ENCODE measurements around the gene ABCB9. TPM values are rescaled to one million over a fixed set of nuclear protein-coding genes. Genes with fewer than 3 reads are reported as not detected.

The ABCB9 gene
- total RNA-seq, 1 experiment from 2014 or later: 6.3 TPM

DNA sequence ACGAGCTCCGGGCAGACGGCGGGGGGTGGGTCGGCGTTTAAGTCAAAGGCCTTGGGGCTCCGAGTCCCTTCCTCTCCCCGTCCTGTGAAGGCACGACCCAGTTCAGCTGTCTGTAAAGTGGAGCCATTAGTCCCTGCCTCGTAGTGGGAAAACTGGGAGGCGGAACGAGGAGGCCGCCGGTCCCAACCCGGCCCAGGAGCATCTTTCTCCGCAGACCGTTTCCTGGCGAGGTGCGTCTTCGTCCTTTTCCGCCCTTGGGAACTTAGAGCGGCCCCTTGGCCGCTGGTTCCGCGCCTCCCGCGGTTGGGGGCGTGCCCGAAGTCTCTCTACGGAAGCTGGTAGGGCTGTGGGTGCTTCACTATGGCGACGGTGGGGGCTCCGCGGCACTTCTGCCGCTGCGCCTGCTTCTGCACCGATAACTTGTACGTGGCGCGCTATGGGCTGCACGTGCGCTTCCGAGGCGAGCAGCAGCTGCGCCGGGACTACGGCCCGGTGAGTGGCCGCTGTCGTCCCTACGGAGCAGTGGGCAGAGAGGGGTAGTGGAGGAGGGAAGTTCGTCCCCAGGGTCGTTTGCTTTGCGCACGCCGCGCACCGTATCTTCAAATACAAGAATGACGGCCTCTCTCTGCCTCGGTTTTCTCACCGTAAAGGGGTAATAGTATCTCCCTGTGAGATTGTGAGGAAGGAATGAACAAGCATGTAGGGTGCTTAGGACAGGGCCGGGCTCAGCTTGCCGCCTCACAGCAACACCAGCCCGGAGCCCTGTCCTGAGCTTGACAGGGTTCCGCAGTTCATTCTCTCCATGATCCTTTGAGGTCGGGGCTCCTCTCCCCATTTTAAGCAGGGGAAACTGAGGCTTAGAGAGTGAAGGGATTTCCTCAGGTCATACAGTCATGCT, 8.9 kb upstream of the ABCB9 start, which contains the start of gene OGFOD2:
Gene OGFOD2, plus strand, starts transcription at position 353 of the 898 bp plus-strand sequence. Its CDS starts 8 bp downstream, at position 361.
- POLR2A ChIA-PET: interaction anchor here (0.6 to 2.2 kb wide), 5 partner anchors 9 to 1172 kb away, joined by 3 to 11 read pairs (median 6); partner anchors contain the start of genes ABCB9, MPHOSPH9 and MTRFR
- no peaks in the 10 kb centered on the region for H3K9me3 Mint-ChIP-seq

More for the DNA sequence above, 8.9 kb upstream of the ABCB9 start, which contains the start of gene OGFOD2:
- peak; percentile 92 for DNase-seq (ENCODE audit: low spot score)
- H3K27ac Mint-ChIP-seq: peak within 1 kb of the TSS; percentile 99
- no peaks in the 10 kb centered on the region for H3K36me3 Mint-ChIP-seq
- CTCF ChIA-PET: interaction anchor here (0.6 to 2.6 kb wide), 5 partner anchors 9 to 343 kb away, joined by 3 to 9 read pairs (median 8); partner anchors contain the start of gene ABCB9
- peaks cover 13% of the 10 kb centered on the region; the same call in 1 of the 2 replicates for H3K4me1 Mint-ChIP-seq
- peak within 1 kb of the TSS; percentile 96 for H3K4me3 Mint-ChIP-seq
- H3K27me3 Mint-ChIP-seq (ENCODE audit: low read depth): no peaks in the 10 kb centered on the region
- ATAC-seq: peak; percentile 77
- TF ChIP-seq, protein P1, sequence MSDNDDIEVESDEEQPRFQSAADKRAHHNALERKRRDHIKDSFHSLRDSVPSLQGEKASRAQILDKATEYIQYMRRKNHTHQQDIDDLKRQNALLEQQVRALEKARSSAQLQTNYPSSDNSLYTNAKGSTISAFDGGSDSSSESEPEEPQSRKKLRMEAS (CRISPR knock-in tag; IDR thresholded peaks at IDR 0.05): peak; percentile 80
- TF ChIP-seq, protein P2, sequence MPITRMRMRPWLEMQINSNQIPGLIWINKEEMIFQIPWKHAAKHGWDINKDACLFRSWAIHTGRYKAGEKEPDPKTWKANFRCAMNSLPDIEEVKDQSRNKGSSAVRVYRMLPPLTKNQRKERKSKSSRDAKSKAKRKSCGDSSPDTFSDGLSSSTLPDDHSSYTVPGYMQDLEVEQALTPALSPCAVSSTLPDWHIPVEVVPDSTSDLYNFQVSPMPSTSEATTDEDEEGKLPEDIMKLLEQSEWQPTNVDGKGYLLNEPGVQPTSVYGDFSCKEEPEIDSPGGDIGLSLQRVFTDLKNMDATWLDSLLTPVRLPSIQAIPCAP (CRISPR knock-in tag; IDR thresholded peaks at IDR 0.05): no peak
- TF ChIP-seq ZNF425 (CRISPR knock-in tag; conservative IDR thresholded peaks at IDR 0.05) (no peak), TEAD1 (CRISPR knock-in tag; IDR thresholded peaks at IDR 0.05) (0 out of 2 replicates have a peak, but pooled peaks have one; percentile 53), ZMAT4 (CRISPR knock-in tag; IDR thresholded peaks at IDR 0.05) (no peak), SP1 (CRISPR knock-in tag; conservative IDR thresholded peaks at IDR 0.05) (peak; percentile 84), FOXP1 (CRISPR knock-in tag; IDR thresholded peaks at IDR 0.05; ENCODE audit: borderline replicate concordance) (no peak), SMAD3 (CRISPR knock-in tag; IDR thresholded peaks at IDR 0.05; ENCODE audit: borderline replicate concordance) (peak; percentile 87; the same call in 1 of the 2 replicates), ATF6 (CRISPR knock-in tag; IDR thresholded peaks at IDR 0.05) (no peak), NR1H2 (CRISPR knock-in tag; IDR thresholded peaks at IDR 0.05) (no peak), CREM (CRISPR knock-in tag; IDR thresholded peaks at IDR 0.05) (peak; percentile 54; the same call in 1 of the 2 replicates), ZNF532 (CRISPR knock-in tag; IDR thresholded peaks at IDR 0.05; ENCODE audit: borderline replicate concordance) (no peak), GTF2I (CRISPR knock-in tag; conservative IDR thresholded peaks at IDR 0.05) (no peak), TEAD4 (CRISPR knock-in tag; IDR thresholded peaks at IDR 0.05) (no peak), IRF2 (CRISPR knock-in tag; IDR thresholded peaks at IDR 0.05; ENCODE audit: borderline replicate concordance, low read depth) (no peak), RORB (CRISPR knock-in tag; IDR thresholded peaks at IDR 0.05) (no peak), ZNF121 (CRISPR knock-in tag; IDR thresholded peaks at IDR 0.05) (no peak)
- TF ChIP-seq, protein P3, sequence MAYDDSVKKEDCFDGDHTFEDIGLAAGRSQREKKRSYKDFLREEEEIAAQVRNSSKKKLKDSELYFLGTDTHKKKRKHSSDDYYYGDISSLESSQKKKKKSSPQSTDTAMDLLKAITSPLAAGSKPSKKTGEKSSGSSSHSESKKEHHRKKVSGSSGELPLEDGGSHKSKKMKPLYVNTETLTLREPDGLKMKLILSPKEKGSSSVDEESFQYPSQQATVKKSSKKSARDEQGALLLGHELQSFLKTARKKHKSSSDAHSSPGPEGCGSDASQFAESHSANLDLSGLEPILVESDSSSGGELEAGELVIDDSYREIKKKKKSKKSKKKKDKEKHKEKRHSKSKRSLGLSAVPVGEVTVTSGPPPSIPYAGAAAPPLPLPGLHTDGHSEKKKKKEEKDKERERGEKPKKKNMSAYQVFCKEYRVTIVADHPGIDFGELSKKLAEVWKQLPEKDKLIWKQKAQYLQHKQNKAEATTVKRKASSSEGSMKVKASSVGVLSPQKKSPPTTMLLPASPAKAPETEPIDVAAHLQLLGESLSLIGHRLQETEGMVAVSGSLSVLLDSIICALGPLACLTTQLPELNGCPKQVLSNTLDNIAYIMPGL (CRISPR knock-in tag; IDR thresholded peaks at IDR 0.05): peak; percentile 46; the same call in 1 of the 2 replicates
- TF ChIP-seq, protein P4, sequence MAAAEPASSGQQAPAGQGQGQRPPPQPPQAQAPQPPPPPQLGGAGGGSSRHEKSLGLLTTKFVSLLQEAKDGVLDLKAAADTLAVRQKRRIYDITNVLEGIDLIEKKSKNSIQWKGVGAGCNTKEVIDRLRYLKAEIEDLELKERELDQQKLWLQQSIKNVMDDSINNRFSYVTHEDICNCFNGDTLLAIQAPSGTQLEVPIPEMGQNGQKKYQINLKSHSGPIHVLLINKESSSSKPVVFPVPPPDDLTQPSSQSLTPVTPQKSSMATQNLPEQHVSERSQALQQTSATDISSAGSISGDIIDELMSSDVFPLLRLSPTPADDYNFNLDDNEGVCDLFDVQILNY (CRISPR knock-in tag; IDR thresholded peaks at IDR 0.05): peak; percentile 83
